ENCODE data around the gene TBC1D2B. TPM values are rescaled to one million over a fixed set of nuclear protein-coding genes. Genes with fewer than 3 reads are reported as not detected.

The TBC1D2B gene
- total RNA-seq, 1 donor from 2014 or later = 50.4 TPM

DNA sequence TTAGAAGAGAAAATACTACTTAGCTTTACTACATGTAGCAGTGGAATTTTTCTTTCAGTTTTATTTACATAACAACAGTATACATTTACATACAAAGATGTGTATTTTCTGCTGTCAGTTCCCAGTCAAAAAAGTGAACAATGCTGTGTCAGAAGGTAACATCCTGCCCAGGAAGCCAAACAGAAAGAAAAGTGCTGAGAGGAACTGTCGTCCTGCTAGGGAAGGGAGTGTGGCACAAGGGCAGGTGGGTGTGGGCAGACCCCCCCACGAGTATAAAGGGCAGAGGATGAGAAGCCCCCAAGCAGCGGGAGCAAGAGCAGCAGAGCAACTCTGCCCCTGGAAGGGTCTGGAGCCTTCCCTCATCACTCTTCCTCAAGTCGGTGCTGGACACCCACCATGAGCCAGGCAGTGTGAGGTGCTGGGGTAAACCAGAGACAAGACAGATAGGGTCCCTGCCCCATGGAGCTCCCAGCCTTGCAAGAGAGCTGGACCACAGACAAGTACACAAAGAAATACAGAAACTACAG is 39.7 kb downstream of the TBC1D2B start:
- DNase-seq (ENCODE audit: low spot score) (peak; percentile 39), ATAC-seq (no peak)

DNA sequence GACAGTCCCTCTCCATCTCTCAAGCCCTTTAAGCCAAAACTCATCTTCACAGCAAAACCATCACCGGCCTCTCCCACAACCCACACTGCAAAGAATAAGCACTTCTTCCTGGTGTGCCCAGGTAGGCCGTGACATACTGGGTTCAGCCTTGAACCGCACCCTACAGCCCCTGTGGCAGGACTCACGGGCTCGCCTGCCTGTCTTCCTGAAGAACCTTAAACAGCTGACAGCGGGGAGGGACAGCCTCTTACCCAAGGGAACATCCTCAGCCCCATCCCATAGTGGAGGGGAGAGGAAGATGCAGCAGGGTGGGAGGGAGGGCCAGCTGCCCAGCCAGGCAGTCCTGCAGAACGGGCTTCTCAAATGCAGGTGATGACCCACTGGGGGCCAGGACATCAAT is 40.2 kb downstream of the TBC1D2B start:
- no peak for ATAC-seq
- peak; percentile 43 for DNase-seq (ENCODE audit: low spot score)

DNA sequence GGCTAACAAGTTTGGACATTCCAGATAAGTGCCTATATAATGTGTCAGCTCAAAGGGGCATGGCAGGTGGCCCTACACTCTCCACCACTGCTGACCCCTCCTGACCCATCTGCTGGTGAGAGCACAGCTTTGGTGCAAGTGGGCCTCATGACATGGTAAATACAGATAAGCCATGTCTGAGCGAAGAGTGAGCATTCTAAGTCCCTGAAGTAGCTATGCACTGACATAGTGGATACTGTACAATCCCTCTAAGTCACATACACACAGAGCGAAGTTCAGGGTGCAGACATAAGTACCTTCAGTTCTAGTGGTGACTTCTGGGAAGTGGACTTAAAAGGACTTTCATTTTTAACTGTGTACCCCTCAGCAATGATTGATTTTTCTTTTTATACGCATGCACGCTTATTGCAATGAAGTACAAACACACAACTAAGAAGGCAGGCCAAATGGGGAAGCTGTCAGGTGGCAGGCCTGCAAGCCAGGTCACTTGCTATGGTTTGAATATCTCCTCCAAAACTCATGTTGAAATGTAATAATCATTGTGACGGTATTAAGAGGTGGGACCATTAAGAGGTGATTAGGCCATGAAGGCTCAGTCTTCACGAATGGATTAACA is 41.5 kb downstream of the TBC1D2B start:
- DNase-seq (ENCODE audit: low spot score) (peak; percentile 47), ATAC-seq (peak; percentile 65)

DNA sequence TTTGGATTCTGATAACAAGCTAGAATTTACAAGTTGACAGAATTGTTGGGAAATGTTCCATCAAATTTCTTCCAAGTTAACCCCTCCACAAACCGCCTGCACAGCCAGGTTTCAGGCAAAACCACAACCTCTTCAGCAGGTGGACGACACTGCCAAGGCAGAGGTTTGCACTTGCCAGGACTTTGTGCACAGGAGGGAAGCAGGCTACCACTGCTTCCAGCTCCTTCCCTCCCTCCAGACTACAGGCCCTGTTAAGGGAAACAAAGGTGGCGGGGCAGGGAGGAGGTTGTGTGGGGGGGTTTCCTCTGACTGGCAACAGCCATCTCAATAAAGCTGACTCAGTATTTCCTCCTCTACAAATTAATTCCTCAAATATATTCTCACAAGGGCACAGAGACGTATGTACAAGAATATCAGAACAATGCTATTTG is 42.2 kb downstream of the TBC1D2B start:
- ATAC-seq = peak; percentile 79
- peak; percentile 66 for DNase-seq (ENCODE audit: low spot score)

DNA sequence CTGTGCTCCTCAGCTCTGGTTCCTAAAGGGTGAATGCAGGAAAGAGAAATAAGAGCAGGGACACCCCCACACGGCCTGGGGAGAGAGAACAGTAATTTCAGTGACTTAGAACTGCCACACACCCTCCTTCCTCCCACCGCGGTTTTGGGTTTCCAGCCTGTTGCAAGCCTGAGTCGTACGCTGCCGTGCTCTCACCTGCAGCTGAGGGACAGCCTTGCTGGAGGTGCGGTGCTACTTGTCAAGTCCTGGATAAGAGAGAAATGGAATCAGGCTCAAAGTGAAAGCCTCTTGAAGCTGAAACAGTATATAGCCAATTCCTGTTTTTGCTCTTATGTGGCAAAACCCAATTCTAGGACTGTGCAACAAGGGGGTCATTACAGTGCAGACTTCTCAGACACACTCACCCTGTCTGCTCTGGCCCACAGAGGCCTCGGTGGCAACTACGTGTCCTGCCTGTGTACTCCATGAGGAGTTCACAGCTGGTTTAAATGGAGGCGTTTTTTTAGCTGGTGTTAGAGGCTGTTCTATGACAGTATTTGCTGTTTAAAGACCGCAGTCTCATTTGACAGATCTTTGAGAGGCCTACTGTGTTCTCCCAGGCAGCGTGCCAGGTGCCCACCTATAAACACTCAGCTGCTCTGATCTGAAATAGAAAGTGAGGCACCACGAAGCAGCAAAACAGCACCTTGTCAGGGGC is 42.9 kb downstream of the TBC1D2B start:
- DNase-seq (ENCODE audit: low spot score) (peak; percentile 47), ATAC-seq (peak; percentile 41)

DNA sequence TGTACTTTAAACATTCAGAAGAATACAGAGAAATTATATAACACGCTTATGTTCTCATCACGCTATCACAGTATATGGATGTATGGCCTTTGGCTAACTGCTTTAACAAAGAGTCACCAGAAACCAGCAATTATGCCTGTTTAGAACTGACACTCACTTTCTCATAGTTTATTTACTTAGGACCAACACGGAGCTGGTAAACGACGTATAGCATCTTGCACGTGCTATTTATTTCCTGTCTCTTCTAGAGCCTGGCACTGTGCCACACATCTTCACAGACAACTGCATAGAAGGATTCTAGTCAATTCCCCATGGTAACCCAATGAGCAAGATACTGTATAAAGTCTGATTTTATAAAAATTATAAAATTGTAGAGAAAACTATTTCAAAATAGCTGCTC is 43.6 kb downstream of the TBC1D2B start:
- DNase-seq (ENCODE audit: low spot score) = peak; percentile 45
- no peak for ATAC-seq

DNA sequence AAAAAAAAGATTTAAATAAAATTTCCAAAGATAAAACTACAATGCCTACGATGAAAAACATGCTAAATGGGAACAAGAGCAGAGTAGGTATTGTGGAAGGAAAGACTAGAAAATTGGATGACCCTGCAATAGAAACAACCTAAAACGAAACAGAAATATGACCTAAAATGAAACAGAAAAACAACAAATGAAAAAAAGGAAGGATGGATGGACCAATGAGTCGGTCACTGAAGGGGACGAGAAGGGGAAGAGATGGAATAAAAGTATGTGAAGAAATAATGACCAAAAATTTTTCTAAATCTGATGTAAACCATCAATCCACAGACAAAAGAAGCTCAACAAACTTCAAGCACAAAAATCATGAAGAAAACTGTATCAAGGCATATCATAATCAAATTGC is 44.8 kb downstream of the TBC1D2B start:
- DNase-seq (ENCODE audit: low spot score) = no peak
- ATAC-seq = no peak

DNA sequence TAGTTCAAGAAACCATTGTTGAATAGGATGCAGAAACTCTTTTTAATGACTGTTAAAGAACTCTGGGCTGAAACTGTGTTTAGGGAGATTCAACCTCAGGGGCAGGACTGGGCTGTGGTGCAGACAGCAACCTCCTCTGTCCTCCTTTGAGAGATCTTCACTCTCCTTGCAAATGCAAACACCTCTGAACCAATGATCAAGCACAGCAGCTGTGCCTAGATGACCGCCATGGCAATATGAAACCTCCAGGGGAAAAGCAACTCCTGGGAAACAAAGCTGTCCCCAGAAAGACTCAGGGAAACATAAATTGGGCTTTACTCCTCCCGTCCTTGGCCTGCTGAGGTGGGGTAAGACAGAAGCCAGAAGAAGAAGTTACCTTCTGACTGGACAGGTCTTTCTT is 52.6 kb downstream of the TBC1D2B start:
- DNase-seq (ENCODE audit: low spot score) (no peak), ATAC-seq (no peak)

DNA sequence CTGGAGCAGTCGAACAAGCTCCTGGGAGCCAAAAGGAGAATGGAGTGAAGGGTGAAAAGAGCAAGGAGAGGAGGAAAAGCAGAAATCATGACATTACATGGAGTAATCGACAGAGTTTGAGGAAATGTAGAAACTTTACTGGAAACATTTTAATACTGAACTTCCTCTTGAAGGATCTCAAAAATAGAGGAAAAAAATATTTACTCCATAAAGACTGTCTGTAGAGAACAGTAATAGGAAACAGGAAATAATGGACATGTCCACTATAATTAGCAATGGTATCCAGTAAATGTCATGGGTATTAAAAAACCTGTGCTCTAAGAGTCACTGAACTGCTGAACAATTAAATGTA is 53.0 kb downstream of the TBC1D2B start:
- DNase-seq (ENCODE audit: low spot score) (no peak), ATAC-seq (no peak)

DNA sequence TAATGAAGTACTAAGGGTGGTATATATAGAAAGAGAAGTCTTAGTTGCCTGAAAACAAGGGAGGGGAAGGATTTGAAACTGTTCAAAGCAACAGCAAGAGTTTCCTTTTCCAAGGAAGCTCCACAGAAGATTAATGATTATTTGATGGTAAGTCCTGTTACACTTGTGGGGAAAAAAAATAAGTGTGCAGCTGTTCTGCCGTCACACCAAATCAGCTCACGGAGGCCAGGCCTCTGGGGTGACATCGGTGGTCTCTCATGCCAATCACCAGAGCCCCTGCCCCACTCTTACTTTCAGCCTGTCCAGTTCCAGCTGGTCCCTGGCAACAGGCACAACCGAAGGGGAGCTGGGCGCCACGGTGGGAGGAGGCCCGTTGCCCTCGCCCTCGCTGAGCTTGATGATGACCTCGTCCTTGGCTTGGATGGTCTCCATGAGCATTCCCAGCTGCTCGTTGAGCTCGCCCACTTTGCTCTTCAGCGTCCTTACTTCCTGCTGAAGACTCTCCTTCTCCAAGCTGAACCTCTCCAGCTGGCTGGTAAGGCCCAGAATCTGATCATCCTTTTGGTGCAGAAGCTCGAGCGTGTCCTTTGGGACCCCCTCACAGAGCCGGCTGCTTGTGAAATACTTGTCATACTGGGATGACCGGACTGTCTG is 53.5 kb downstream of the TBC1D2B start:
- no peak for ATAC-seq
- DNase-seq (ENCODE audit: low spot score) = peak; percentile 44

DNA sequence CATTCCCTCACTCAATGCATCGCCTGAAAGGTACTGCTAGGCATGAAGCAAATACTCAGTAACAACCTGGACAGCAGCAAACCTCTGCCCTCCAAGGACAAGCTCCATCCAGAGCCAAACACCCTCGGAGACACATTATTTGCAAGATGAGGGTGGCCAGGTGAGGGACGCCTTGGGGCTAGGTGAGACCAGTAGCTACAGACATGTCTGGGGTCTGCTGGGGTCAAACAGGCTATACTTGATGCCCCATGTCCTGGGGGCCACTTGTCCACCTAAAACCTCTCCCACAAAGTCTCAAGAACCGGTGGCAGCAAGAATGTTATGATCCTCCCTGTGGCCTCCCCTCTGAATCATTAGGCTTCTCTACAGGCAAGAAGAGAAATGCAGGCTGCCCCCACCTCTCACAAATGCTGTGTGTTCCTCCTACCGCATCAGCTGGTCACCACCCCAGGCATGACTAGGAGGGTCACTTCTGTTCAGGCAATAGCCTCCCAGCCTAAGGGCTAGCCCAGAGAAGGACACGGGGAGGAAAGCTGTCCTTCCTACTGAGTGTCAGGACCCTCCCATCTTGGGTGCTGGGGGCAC is 54.3 kb downstream of the TBC1D2B start:
- DNase-seq (ENCODE audit: low spot score) (peak; percentile 42), ATAC-seq (no peak)

DNA sequence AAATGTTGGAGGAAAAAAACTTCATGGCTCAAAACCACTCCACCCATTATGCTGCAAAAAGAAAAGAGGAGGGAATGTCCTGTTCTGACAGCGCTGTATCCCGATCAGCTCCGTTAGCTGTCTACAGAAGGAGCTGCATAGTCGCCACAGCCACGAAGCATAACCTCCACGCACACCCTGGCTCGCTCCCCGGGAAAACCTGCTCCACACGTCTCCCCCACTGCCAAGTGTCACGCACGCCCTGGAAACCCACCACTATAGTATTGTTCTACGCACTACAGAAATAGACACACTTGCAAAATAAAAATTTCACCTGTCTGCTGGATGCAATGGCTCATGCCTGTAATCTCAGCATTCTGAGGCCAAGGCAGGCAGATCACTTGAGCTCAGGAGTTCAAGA is 55.8 kb downstream of the TBC1D2B start:
- DNase-seq (ENCODE audit: low spot score) (peak; percentile 42), ATAC-seq (no peak)

DNA sequence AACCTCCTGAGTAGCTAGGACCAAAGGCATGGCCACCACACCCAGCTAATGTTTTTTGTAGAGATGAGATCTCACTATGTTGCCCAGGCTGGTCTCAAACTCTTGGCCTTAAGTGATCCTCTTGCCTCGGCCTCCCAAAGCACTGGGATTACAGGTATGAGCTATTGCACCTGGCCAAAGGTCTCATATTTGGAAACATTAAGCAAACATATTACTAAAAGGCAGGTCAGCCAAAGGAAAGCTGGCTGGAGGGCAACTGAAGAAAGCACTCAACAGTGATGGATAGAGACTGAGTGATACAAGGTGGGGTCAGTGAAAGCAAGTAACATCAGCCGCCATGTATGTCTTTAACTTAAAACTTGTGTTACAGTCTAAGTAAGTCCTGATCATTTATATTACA is 57.5 kb downstream of the TBC1D2B start:
- DNase-seq (ENCODE audit: low spot score) = peak; percentile 59
- peak; percentile 45 for ATAC-seq

DNA sequence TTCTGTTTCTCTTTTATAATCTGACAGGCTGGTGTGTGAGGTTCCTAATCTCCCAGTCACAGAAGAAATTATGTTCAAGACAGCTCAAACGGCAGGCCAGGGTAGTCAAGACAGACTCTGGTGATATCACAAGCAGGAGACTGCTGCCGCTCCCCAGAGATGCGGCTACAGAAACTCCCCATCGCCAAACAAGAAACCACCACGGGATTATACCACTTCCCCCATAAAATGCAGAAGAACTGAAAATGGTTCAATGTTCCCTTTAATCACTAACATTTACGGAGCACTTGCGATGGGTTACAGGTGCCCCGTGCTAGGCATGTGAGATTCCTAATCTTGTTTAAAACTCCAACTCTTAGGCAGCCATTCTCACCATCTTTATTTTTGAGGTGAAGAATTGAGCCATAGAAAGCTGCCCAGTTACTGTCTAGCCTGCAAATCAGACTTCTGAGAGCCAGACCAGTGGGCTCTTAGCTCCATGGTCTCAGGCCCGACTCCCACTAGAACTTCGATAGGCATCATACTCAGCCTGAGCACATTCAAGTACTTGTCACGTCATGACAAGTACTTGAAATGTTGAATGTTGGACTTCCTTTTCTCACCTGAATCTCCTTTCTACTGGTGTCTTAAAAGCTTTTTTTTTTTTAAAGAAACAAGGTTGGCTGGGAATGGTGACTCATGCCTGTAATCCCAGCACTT is 58.4 kb downstream of the TBC1D2B start:
- ATAC-seq = no peak
- DNase-seq (ENCODE audit: low spot score) = peak; percentile 38

DNA sequence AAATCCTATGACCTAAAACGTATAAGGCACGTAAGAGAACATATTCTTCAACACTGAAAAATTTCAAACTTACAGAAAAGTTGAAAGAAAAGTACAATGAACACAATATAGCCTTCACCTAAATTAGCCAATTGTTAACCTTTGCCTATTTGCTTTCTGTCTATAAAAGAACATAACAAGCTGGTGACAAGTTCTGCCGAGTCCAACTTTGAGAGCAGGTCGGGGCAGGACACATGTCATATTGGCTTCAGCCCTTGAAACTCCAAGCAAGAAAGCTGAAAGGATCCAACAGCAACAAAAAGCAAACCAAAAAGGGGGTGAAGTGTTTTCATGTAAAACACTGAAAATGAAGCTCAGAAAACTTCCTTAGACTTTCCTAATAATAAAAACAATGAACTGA is 59.1 kb downstream of the TBC1D2B start:
- ATAC-seq (peak; percentile 62), DNase-seq (ENCODE audit: low spot score) (peak; percentile 72)

DNA sequence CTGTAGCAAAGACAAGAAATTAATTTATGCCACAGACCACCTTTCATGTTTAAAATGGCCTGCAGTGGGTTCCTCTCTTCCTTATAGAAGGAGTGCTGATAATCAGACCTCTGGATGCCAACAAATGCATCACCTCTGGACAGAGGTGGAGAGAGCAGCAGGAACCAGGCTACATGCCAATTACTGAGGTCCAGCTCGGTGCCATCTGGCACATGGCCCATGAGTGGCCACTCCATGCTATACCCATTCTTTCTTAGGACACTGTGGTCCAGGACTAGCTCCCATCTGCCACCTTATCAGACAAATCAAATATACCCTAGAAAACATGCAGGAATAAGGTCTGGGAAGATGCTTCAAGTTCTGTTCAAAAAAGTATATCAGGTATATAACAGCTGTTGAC is 60.7 kb downstream of the TBC1D2B start:
- peak; percentile 91 for DNase-seq (ENCODE audit: low spot score)
- peak; percentile 62 for ATAC-seq

DNA sequence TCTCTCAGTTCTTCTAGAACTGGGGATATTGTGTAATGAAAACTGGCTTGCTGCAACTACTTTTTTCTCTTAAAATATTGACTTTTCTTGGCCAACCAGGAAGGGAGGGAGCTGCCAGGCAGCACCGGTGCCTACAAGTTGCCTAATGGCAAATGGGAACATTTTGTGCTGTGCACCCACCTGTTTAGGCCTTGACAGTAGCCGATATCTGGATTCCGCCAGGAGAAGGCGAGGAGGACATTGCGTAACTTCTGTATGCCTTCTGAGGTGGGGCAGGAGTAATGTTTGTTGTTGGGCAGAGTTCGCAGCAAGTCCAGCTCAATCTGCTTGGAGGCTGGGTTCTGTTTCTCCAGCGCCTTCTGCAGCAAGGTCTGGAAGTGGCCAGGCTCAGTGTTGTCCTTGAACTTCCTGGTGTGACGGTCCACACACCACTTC is 64.9 kb downstream of the TBC1D2B start:
- ATAC-seq = peak; percentile 54
- DNase-seq (ENCODE audit: low spot score) = peak; percentile 95

DNA sequence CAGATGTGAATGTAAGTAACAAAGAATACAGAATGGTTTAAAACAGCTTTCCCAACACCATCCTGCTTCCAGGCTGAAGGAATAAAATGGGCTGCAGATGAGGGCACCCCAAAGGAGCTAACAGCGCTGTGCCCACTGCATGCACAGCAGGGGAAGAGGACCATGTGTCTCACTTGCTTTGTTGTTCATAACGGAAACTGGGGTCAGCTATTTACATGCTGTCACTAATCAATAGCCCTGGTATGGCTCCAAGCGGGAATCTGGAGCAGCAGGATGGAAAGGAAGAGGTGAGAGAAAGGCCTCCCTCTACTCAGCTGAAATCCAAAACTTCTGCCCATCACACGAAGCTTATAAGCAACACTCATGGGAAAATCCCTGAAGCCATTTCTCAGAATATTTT is 67.4 kb downstream of the TBC1D2B start:
- ATAC-seq (no peak), DNase-seq (ENCODE audit: low spot score) (peak; percentile 51)

DNA sequence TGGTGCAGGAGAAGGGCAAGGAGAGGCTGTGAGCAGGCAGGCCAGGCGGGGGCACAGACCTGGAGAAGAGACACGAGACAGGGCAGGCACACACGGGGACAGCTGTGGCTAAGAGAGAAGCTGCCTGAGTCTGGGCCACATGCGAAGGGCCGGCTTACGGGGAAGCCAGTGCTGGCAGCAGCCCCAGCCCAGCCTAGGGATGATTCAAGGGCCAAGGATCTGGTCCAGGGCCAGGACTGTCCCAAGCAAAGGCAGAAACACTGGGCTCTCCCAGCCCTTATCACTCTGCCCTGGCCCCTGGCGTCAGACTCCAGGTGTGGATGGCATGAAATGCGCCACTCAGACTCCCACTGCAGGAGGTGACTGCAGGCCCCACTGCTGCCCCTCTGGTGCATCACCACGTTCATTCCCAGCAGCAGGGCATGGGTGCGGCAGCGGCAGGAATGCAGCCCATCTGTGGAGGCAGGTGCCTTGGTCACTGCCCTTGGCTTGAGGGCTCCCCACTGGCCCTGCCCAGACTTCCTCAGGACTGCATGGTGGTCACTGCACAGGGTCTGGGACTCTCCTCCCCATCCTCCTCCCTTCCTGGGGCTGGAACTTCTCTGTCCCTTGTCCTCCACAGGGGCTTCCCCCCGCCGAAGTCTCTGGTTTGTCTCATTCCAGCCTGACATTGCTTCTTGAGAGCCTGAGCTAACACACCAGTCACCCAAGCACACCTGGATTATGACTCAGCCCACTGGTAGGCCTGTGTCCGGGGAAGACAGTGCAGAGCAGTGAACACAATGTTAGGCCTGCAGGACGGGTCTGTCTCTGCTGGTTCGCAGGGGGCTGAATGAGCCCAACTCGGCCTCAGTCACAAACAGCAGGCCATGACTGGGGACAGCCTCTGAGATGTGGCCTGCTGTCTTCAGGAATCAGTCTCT is 69.3 kb downstream of the TBC1D2B start:
- ATAC-seq (peak; percentile 43), DNase-seq (ENCODE audit: low spot score) (peak; percentile 86)
